Sigmoid colon (tissue), 4 donors: Measurements from ENCODE around the gene PRKD1.

ENCODE experiments used
- POLR2A ChIP-seq, 2 donors: fragments of 450-650 bp; IDR thresholded peaks; one replicate each; pipeline ENCODE4 v1.6.1; 2016; ENCODE audit warnings: antibody characterized with exemption in 2 of 2, mild to moderate bottlenecking in 2 of 2, moderate library complexity in 2 of 2
- POLR2AphosphoS5 ChIP-seq, 4 donors: sonication (generic); formaldehyde crosslinking; IDR thresholded peaks; one replicate each; pipeline ENCODE4 v1.6.1; 2017; ENCODE audit warnings: antibody characterized with exemption in 4 of 4
- TF ChIP-seq, protein P1 (sequence below), 4 experiments: fragments of 450-650 bp in 3 of 4; fragments of 200-600 bp in 1 of 4; IDR thresholded peaks; one replicate each; pipeline ENCODE4 v1.5.1; 2016 to 2019; ENCODE audit warnings: antibody characterized with exemption in 4 of 4, mild to moderate bottlenecking in 3 of 4, moderate library complexity in 2 of 4

DNA sequence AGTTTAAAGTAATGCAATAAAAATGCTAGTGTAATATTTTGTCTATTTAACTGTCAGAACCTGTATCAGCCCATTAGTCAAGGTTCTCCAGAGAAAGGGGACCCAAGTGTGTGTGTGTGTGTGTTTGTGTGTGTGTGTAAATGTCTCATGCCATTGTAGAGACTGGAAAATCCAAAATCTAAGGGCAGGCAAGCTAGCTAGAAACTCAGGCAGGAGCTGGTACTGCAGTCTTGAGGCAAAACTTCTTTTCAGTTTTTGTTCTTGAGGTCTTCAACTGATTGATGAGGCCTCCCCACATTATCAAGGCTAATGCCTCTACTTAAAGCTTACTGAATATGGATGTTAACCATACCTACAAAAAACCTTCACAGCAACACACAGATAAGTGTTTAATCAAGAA lies 126.7 kb downstream of the PRKD1 start:
- TF ChIP-seq POLR2AphosphoS5 (IDR thresholded peaks at IDR 0.05) (no peak), POLR2A (IDR thresholded peaks at IDR 0.05) (no peak)
- TF ChIP-seq, protein P1, sequence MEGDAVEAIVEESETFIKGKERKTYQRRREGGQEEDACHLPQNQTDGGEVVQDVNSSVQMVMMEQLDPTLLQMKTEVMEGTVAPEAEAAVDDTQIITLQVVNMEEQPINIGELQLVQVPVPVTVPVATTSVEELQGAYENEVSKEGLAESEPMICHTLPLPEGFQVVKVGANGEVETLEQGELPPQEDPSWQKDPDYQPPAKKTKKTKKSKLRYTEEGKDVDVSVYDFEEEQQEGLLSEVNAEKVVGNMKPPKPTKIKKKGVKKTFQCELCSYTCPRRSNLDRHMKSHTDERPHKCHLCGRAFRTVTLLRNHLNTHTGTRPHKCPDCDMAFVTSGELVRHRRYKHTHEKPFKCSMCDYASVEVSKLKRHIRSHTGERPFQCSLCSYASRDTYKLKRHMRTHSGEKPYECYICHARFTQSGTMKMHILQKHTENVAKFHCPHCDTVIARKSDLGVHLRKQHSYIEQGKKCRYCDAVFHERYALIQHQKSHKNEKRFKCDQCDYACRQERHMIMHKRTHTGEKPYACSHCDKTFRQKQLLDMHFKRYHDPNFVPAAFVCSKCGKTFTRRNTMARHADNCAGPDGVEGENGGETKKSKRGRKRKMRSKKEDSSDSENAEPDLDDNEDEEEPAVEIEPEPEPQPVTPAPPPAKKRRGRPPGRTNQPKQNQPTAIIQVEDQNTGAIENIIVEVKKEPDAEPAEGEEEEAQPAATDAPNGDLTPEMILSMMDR (IDR thresholded peaks at IDR 0.05), result no peak
